Kidney (tissue), 14 donors: ENCODE measurements around the gene SMCO3. TPM values are rescaled to one million over a fixed set of nuclear protein-coding genes. Genes with fewer than 3 reads are reported as not detected.
"Not testable (repeated sequence)": the region's sequence is repeated elsewhere in the genome, so short reads cannot be mapped to it uniquely, and the experiment has no call there.

Experiments
- DNase-seq, 5 donors: peaks; one replicate each; pipeline ENCODE4 v3.0.0-alpha.2; 2013 to 2020
- FAIRE-seq: peaks from 2 replicates; lab custom pipeline; 2012; peaks lifted over from hg19 to GRCh38; lab: Jason Lieb, UNC
- H3K27ac ChIP-seq, 2 donors: one replicate each; pipeline ENCODE4 v1.7.0; 2013; ENCODE audit warnings: low read depth in 2 of 2, low read length in 2 of 2, inconsistent platforms in 1 of 2
- H3K27me3 ChIP-seq: one replicate; pipeline ENCODE4 v1.7.1; 2013; ENCODE audit warnings: low read length, inconsistent platforms; ENCODE audit not compliant: control insufficient read depth, insufficient read depth
- H3K36me3 ChIP-seq, 3 donors: one replicate each; pipeline versions ENCODE4 v1.7.0 to v1.7.1; 2013; ENCODE audit warnings: low read length in 3 of 3, control low read depth in 1 of 3, inconsistent platforms in 1 of 3; ENCODE audit not compliant: insufficient read depth in 3 of 3, control insufficient read depth in 2 of 3
- H3K4me1 ChIP-seq, 3 donors: one replicate each; pipeline versions ENCODE4 v1.7.0 to v1.7.1; 2013; ENCODE audit warnings: low read length in 3 of 3, inconsistent platforms in 1 of 3, low read depth in 1 of 3; ENCODE audit not compliant: control insufficient read depth in 2 of 3, insufficient read depth in 2 of 3
- H3K4me3 ChIP-seq, 3 donors: one replicate each; pipeline versions ENCODE4 v1.7.0 to v1.8.1; 2013; ENCODE audit warnings: low read length in 3 of 3, control low read depth in 1 of 3, inconsistent platforms in 1 of 3
- H3K9ac ChIP-seq, 3 donors: one replicate each; pipeline versions ENCODE4 v1.7.0 to v1.7.1; 2013; ENCODE audit warnings: low read length in 3 of 3, control low read depth in 1 of 3, inconsistent platforms in 1 of 3
- H3K9me3 ChIP-seq, 3 donors: one replicate each; pipeline versions ENCODE4 v1.7.0 to v1.7.1; 2013; ENCODE audit warnings: low read length in 3 of 3, control low read depth in 1 of 3, inconsistent platforms in 1 of 3; ENCODE audit not compliant: control insufficient read depth in 2 of 3, insufficient read depth in 1 of 3
- CTCF ChIP-seq: IDR thresholded peaks from 3 replicates; pipeline ENCODE4 v1.5.1; 2012; ENCODE audit warnings: mild to moderate bottlenecking, moderate library complexity, borderline replicate concordance; ENCODE audit not compliant: insufficient read depth; ENCODE audit errors: extremely low read depth
- intact Hi-C: fragments of 100-400 bp; cut with DNase I; formaldehyde crosslinking; loops from one replicate; pipeline ENCODE4 v1.11.1; 2022
- polyA plus RNA-seq: library from polyadenylated mRNA; stranded (reverse); fragments of 350-450 nt; fragmentation: Illumina TruSeq; extraction: RNeasy Lipid Tissue Mini Kit (QIAGEN cat#74804); gene quantifications from one replicate; pipeline ENCODE4 v1.2.3, GENCODE V29; 2014; ENCODE audit warnings: low read depth, low replicate concordance; ENCODE audit not compliant: insufficient read depth
- total RNA-seq: library from RNA; stranded (reverse); fragmentation: NEBNext Ultra II Directional; extraction: Animal tissue kit (Norgen Biotek cat#: 25700); gene quantifications from one replicate; pipeline ENCODE4 v1.2.1, GENCODE V29; 2021
- donor health status: control.
- donor health status: control.
- donor health status: control.
- donor health status: control.
- donor health status: control.
- donor health status: DM: yes; HTN: yes; CAD: no.
- donor health status: Normal renal cell carcinoma (clear cell type).

The SMCO3 gene
- total and polyA plus RNA-seq, 2 donors from 2014 or later: 0.76 to 10.9 TPM

- DNase-seq: no peak
- Histone ChIP-seq H3K9me3 (peaks cover 0 to 4% (median 0%) of the 10 kb centered on the region in 3 donors), H3K27me3 (no peaks in the 10 kb centered on the region), H3K9ac (no peak overlapping the region), H3K4me3 (no peak overlapping the region), H3K27ac (no peak overlapping the region), H3K36me3 (no peaks in the 10 kb centered on the region), H3K4me1 (peaks cover 2 to 6% (median 3%) of the 10 kb centered on the region in 3 donors)
- no peak for FAIRE-seq
- intact Hi-C loops: no loop called here
- no peak for TF ChIP-seq CTCF
Measured at GRCh38 chr12:14767617-14768016, 46.4 kb downstream of the SMCO3 start.

GRCh38 chr12:14766649-14767215 lies 47.2 kb downstream of the SMCO3 start:
- no peak for DNase-seq
- Histone ChIP-seq H3K36me3 (no peaks in the 10 kb centered on the region), H3K4me1 (peaks cover under 1 to 4% (median 2%) of the 10 kb centered on the region in 3 donors), H3K9me3 (peaks cover 0 to 4% (median 0%) of the 10 kb centered on the region in 3 donors), H3K27ac (no peak overlapping the region), H3K27me3 (no peaks in the 10 kb centered on the region), H3K4me3 (no peak overlapping the region), H3K9ac (no peak overlapping the region)
- intact Hi-C loops: no loop called here
- no peak for FAIRE-seq
- no peak for TF ChIP-seq CTCF

GRCh38 chr12:14766020-14766419 lies 48.0 kb downstream of the SMCO3 start:
- DNase-seq, FAIRE-seq, H3K9me3 ChIP-seq, H3K36me3 ChIP-seq, H3K27ac ChIP-seq, H3K4me1 ChIP-seq, H3K4me3 ChIP-seq, intact Hi-C loops, H3K27me3 ChIP-seq, H3K9ac ChIP-seq: not testable (repeated sequence)

GRCh38 chr12:14765398-14765797 lies 48.6 kb downstream of the SMCO3 start:
- Histone ChIP-seq H3K4me3 (no peak overlapping the region), H3K4me1 (peaks cover 0 to 4% (median 2%) of the 10 kb centered on the region in 3 donors), H3K9me3 (peaks cover 0 to 4% (median 0%) of the 10 kb centered on the region in 3 donors), H3K36me3 (no peaks in the 10 kb centered on the region), H3K9ac (no peak overlapping the region), H3K27ac (no peak overlapping the region), H3K27me3 (no peaks in the 10 kb centered on the region)
- no peak for TF ChIP-seq CTCF
- DNase-seq (no peak), FAIRE-seq (no peak)
- intact Hi-C loops: no loop called here

GRCh38 chr12:14759711-14760280 lies 54.2 kb downstream of the SMCO3 start:
- H3K9ac ChIP-seq, H3K27me3 ChIP-seq, DNase-seq, H3K4me3 ChIP-seq, intact Hi-C loops, H3K4me1 ChIP-seq, H3K27ac ChIP-seq, H3K36me3 ChIP-seq, FAIRE-seq, H3K9me3 ChIP-seq: not testable (repeated sequence)
